Measurements from ENCODE around the gene DGKA.

Gene DGKA

DNA sequence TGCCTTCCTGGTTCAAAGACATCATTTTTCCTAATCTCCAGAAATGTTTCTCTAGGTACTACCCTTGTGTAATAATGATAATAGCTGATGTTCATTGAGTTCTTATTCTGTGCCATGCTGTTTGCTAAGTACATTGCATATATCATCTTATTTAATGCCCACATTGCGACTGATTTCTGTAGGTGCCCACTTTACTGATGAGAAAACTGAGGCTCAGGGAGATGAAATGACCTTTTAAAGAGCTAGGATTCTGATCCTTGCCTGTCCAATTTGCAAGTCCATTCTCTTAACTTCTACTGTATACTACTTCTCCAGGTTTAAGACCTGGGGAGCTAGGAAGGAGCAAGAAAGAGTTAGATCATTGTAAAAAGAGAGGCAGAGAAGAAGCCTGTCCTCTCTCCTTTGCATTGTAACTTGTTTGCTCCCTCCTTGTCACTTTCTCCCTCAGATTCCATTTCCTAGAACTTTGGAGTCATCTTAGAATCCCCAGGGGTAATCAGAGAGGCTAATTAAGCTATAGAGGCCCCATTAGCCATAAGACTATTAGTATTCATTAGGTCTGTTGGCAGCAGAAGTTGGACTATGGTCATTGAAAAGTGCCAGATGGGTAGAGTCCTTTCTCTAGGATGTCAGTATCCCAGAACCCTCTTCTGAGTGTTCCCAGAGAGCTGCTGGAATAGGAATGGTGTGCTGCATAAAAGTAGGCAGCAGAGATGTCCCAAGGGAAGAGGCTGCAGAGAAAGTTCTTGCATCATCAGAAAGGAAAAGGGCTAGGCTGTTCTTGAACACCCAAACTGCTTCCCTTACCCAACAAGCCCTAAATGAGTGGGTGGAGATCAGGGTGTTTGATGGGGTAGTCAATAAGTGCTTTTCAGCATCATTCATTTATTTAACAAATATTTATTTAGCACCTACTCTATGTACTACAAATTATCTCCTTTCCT is 3.1 kb downstream of the DGKA start:
- Mint-ChIP-seq H3K4me1 (peaks cover 85% of the 10 kb centered on the region), H3K9me3 (no peaks in the 10 kb centered on the region), H3K36me3 (ENCODE audit: insufficient read depth) (peaks cover 61% of the 10 kb centered on the region), H3K27ac (ENCODE audit: low read depth) (peak overlapping the region; percentile 86), H3K27me3 (no peaks in the 10 kb centered on the region), H3K4me3 (peak overlapping the region; percentile 99)
- DNase-seq (ENCODE audit: low spot score in 2 of 2) (no peak), ATAC-seq (replicated peaks; ENCODE audit: extremely low read depth, poor library complexity, severe bottlenecking) (no peak)

DNA sequence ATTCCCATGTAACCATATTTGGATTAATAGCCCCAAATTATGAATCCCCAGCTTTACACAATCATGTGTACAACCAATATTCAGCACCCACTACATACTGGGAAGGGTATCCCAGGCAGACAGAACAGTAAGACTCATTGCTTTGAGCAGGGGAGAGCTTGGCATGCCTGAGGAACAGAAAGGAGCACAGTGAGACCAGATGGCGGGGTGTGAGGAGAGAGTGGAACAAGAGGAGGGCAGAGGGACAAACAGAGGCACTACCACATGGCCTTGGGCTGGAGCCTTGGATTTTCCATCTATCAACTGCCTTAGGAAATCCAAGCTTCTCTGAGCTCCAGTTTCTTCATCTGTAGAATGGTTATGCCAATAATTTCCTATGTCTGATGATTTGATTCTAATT is 3.8 kb downstream of the DGKA start:
- DNase-seq (ENCODE audit: low spot score in 2 of 2), result no peak
- H3K4me3 Mint-ChIP-seq, result peak overlapping the region; percentile 99
- peaks cover 58% of the 10 kb centered on the region for H3K36me3 Mint-ChIP-seq (ENCODE audit: insufficient read depth)
- no peaks in the 10 kb centered on the region for H3K9me3 Mint-ChIP-seq
- peaks cover 85% of the 10 kb centered on the region for H3K4me1 Mint-ChIP-seq
- ATAC-seq (replicated peaks; ENCODE audit: extremely low read depth, poor library complexity, severe bottlenecking), result no peak
- H3K27me3 Mint-ChIP-seq, result no peaks in the 10 kb centered on the region
- H3K27ac Mint-ChIP-seq (ENCODE audit: low read depth), result peak overlapping the region; percentile 86

DNA sequence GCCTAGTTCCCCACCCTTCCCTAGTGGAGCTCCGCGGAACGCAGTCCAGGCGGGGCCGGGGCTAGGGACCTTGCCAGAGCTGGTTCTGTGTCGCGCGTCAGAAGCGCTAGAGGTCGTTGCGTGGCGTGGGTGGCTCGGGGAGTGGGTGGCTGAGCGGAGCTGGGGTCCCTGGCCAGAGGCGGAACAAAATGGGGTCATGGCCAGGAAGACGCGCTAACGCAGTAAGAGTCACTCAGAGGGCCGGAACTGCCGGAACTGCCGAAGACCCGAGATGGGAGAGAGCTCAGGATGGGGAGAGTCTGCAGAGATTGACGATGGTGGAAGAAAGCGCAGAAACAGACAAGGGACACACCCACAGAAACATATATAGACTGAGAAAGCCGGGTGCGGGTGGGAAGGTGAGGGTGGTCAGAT is 4.8 kb downstream of the DGKA start:
- H3K27ac Mint-ChIP-seq (ENCODE audit: low read depth), result peak overlapping the region; percentile 86
- peaks cover 61% of the 10 kb centered on the region for H3K36me3 Mint-ChIP-seq (ENCODE audit: insufficient read depth)
- H3K4me1 Mint-ChIP-seq, result peaks cover 85% of the 10 kb centered on the region
- H3K27me3 Mint-ChIP-seq, result no peaks in the 10 kb centered on the region
- ATAC-seq (replicated peaks; ENCODE audit: extremely low read depth, poor library complexity, severe bottlenecking) (no peak), DNase-seq (ENCODE audit: low spot score in 2 of 2) (no peak)
- peak overlapping the region; percentile 99 for H3K4me3 Mint-ChIP-seq
- H3K9me3 Mint-ChIP-seq, result no peaks in the 10 kb centered on the region

DNA sequence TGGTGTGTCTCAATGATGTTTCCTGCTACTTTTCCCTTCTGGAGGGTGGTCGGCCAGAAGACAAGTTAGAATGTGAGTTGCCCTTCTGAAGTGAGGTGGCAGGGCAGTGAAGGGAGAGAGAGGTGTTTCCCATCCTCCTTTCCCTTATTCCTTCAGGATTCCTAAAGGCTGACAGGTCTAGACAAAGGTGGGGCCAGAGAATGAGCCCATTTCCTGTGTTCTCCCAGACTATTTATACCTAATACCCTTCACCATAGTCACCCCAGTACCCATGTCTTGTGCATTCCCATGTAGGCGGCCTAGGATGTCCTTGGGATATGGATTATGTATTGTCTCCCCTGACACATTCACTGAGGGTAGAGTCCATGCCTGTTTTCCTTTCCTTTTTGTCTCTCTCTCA is 7.0 kb downstream of the DGKA start:
- Mint-ChIP-seq H3K4me3 (no peak overlapping the region), H3K4me1 (peaks cover 82% of the 10 kb centered on the region), H3K27me3 (no peaks in the 10 kb centered on the region), H3K27ac (ENCODE audit: low read depth) (peak overlapping the region; percentile 67), H3K36me3 (ENCODE audit: insufficient read depth) (peaks cover 60% of the 10 kb centered on the region), H3K9me3 (no peaks in the 10 kb centered on the region)
- DNase-seq (ENCODE audit: low spot score in 2 of 2) (no peak), ATAC-seq (replicated peaks; ENCODE audit: extremely low read depth, poor library complexity, severe bottlenecking) (no peak)

DNA sequence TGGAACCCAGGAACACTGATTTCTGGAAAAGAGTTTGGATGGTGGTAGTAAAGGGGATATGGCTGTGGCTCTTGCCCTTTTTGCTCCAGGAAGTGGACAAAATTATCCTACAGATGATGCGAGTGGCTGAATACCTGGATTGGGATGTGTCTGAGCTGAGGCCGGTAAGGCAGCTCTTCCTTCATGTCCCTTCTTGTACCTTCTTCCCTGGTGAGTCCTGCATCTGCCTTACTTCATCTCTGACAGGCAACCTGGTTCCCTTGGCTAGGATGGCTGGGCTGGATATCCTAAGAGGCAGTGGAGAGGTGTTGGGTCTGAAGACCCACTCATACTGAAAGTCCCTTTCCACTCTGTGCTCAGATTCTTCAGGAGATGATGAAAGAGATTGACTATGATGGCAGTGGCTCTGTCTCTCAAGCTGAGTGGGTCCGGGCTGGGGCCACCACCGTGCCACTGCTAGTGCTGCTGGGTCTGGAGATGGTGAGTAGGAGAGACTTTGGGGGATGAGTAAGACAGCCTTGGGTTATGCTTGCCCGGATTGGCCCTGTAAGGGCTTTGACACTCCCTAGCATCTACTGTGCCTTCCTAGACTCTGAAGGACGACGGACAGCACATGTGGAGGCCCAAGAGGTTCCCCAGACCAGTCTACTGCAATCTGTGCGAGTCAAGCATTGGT is 8.0 kb downstream of the DGKA start:
- Mint-ChIP-seq H3K4me3 (no peak overlapping the region), H3K27ac (ENCODE audit: low read depth) (no peak overlapping the region), H3K36me3 (ENCODE audit: insufficient read depth) (peaks cover 65% of the 10 kb centered on the region), H3K27me3 (no peaks in the 10 kb centered on the region), H3K4me1 (peaks cover 75% of the 10 kb centered on the region), H3K9me3 (no peaks in the 10 kb centered on the region)
- ATAC-seq (replicated peaks; ENCODE audit: extremely low read depth, poor library complexity, severe bottlenecking) (no peak), DNase-seq (ENCODE audit: low spot score in 2 of 2) (no peak)

DNA sequence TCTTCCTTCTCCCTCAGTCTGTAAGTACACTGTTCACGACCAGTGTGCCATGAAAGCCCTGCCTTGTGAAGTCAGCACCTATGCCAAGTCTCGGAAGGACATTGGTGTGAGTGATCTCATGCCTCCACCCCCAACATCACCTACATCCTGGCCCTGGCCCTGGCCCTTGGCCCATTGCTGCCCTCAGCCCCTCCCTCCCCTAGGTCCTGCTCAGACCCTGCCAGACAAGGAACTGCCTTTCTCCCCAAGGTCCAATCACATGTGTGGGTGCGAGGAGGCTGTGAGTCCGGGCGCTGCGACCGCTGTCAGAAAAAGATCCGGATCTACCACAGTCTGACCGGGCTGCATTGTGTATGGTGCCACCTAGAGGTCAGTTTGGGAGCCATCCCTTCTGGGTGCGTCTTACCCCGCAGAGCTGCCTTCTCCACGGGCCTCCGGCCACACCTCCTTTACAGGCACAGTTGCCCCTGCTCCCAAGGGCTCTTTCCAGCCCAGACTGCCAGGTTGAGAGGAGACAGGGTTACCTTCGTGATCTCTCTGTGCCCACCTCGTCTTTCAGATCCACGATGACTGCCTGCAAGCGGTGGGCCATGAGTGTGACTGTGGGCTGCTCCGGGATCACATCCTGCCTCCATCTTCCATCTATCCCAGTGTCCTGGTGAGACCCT is 9.2 kb downstream of the DGKA start:
- Mint-ChIP-seq H3K9me3 (no peaks in the 10 kb centered on the region), H3K4me3 (no peak overlapping the region), H3K27ac (ENCODE audit: low read depth) (peak overlapping the region; percentile 58), H3K36me3 (ENCODE audit: insufficient read depth) (peaks cover 71% of the 10 kb centered on the region), H3K27me3 (no peaks in the 10 kb centered on the region), H3K4me1 (peaks cover 63% of the 10 kb centered on the region)
- DNase-seq (ENCODE audit: low spot score in 2 of 2) (peak; percentile 77 to 78), ATAC-seq (replicated peaks; ENCODE audit: extremely low read depth, poor library complexity, severe bottlenecking) (peak; percentile 98)

DNA sequence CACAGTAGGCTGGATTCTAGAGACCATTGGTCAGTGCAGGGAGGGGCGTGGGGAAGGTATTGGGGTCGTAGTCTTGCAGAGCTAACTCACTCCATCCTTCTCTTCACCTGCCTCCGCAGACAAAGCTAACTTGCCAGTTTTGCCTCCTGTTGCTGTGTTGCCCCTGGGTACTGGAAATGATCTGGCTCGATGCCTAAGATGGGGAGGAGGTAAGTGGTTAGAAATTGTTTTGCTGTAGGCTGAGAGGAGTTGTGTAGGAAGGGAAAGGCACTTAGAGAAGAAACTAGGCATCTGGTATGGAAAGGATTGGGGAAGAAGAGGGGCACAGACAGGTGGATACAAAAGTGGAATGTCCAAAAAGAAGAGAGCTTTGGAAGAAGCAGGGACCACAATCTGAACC is 11.1 kb downstream of the DGKA start:
- no peak for ATAC-seq (replicated peaks; ENCODE audit: extremely low read depth, poor library complexity, severe bottlenecking)
- Mint-ChIP-seq H3K36me3 (ENCODE audit: insufficient read depth) (peaks cover 74% of the 10 kb centered on the region), H3K4me3 (no peak overlapping the region), H3K27me3 (no peaks in the 10 kb centered on the region), H3K27ac (ENCODE audit: low read depth) (peak overlapping the region; percentile 41), H3K4me1 (peaks cover 55% of the 10 kb centered on the region), H3K9me3 (no peaks in the 10 kb centered on the region)
- DNase-seq (ENCODE audit: low spot score in 2 of 2), result no peak

DNA sequence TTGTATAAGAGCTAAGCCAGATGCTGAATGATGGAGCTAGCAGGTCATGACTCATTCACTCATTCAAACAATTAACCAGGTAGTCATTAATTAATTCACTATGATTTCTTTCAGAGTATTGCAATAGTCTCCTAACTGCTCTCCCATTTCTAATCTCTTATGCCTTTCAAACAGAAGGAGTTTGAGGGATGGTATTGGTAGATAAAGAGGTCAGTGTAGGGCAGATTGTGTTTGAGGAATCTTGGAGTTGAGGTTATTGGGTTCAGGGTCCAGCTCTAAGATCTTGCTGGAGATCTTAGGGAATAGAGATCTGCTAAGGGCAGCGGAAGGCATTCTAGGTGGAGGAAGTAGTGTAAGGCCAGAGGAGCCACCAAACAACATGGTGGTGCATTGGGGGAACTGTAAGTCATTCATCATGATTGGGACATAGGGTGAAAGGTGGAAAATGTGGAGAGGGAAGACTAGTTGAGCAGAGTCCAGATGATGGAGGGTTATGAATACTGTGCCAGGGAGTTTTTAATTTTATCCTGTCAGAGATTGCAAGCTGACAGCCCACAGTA is 11.7 kb downstream of the DGKA start:
- ATAC-seq (replicated peaks; ENCODE audit: extremely low read depth, poor library complexity, severe bottlenecking) (no peak), DNase-seq (ENCODE audit: low spot score in 2 of 2) (no peak)
- Mint-ChIP-seq H3K27me3 (no peaks in the 10 kb centered on the region), H3K27ac (ENCODE audit: low read depth) (no peak overlapping the region), H3K4me1 (peaks cover 49% of the 10 kb centered on the region), H3K9me3 (no peaks in the 10 kb centered on the region), H3K36me3 (ENCODE audit: insufficient read depth) (peaks cover 73% of the 10 kb centered on the region), H3K4me3 (no peak overlapping the region)

DNA sequence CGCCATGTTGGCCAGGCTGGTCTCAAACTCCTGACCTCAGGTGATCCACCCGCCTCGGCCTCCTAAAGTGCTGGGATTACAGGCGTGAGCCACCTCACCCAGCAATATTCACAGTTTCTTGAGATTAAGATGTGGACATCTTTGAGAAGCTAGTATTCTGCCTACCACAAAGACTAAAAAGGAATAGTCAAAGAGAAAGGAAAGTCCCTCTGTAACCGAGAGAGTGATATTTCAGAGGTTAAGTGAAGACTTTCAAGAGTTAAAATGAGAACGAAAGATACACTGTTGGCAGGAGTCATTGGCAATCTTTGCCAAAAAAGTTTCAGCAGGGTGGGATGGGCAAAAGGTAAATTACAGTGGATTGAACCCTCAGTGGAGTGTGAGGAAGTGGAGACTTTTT is 15.6 kb downstream of the DGKA start:
- peaks cover 19% of the 10 kb centered on the region for H3K4me1 Mint-ChIP-seq
- DNase-seq (ENCODE audit: low spot score in 2 of 2) (no peak), ATAC-seq (replicated peaks; ENCODE audit: extremely low read depth, poor library complexity, severe bottlenecking) (no peak)
- no peaks in the 10 kb centered on the region for H3K9me3 Mint-ChIP-seq
- H3K27ac Mint-ChIP-seq (ENCODE audit: low read depth), result no peak overlapping the region
- H3K36me3 Mint-ChIP-seq (ENCODE audit: insufficient read depth), result peaks cover 83% of the 10 kb centered on the region
- H3K27me3 Mint-ChIP-seq, result no peaks in the 10 kb centered on the region
- no peak overlapping the region for H3K4me3 Mint-ChIP-seq

DNA sequence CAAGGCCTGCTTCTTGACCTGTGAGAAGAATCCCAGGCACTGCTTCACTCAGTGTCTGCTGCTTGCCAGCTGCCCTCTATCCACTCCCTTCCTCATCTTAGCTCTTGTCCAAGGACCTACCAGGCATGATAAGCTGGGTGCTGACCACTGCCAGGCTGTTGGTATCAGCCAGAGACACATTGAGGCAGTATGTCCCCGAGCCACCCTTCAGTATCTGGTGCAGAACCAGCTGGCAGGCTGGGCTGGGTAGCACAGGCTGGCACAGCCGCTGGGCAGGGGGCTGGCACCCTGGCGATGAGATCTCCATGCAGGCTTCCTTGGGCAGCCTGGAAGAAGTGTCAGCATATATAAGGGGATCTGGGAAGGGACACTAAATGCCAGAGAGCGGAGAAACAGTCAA is 24.4 kb downstream of the DGKA start:
- DNase-seq (ENCODE audit: low spot score in 2 of 2) (no peak), ATAC-seq (replicated peaks; ENCODE audit: extremely low read depth, poor library complexity, severe bottlenecking) (no peak)
- Mint-ChIP-seq H3K27ac (ENCODE audit: low read depth) (peak overlapping the region; percentile 52), H3K27me3 (no peaks in the 10 kb centered on the region), H3K4me1 (peaks cover 10% of the 10 kb centered on the region), H3K36me3 (ENCODE audit: insufficient read depth) (peaks cover 25% of the 10 kb centered on the region), H3K9me3 (no peaks in the 10 kb centered on the region), H3K4me3 (no peak overlapping the region)

DNA sequence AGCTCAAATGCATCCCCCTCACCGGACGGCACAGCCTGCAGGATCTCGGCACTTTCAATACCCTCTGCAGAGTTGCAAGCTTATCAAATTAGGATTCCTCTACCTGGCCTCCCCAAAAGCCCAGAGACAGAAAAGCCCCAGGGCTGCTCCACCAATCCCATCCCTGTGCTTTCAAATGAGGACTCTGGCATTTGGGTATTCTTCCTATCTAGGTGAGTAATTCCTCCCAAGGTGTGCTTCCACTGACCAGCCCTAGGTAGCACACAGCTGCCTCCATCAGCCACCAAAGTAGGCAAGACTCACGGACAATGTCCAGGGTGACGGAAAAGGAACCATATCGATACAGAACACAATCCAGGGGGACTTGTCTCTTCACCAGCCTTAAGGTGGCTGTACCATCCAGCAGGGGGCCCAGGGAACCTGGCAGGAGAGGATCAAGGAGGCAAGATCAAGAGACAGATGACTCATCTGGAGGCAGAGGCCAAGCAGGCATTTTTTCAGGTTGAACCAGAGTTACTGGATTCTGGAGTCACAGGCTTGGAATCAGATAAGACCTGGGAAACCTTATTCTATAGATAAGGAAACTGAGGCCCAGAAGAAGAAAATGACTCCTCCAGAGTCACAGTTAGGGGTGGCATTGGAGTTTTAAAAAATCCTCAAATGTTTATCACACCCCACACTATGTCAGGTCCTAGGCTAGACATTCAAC is 25.0 kb downstream of the DGKA start:
- H3K36me3 Mint-ChIP-seq (ENCODE audit: insufficient read depth), result peaks cover 22% of the 10 kb centered on the region
- H3K4me1 Mint-ChIP-seq, result peaks cover 10% of the 10 kb centered on the region
- peak; percentile 36 for ATAC-seq (replicated peaks; ENCODE audit: extremely low read depth, poor library complexity, severe bottlenecking)
- no peak overlapping the region for H3K4me3 Mint-ChIP-seq
- H3K27me3 Mint-ChIP-seq, result no peaks in the 10 kb centered on the region
- peak overlapping the region; percentile 52 for H3K27ac Mint-ChIP-seq (ENCODE audit: low read depth)
- no peak for DNase-seq (ENCODE audit: low spot score in 2 of 2)
- H3K9me3 Mint-ChIP-seq, result no peaks in the 10 kb centered on the region
